Esophagus muscularis mucosa (tissue), 3 donors: ENCODE data around the gene CNP.

Experiments
- POLR2A ChIP-seq: fragments of 450-650 bp; IDR thresholded peaks from one replicate; pipeline ENCODE4 v1.6.1; 2017; ENCODE audit warnings: antibody characterized with exemption, moderate library complexity, mild to moderate bottlenecking, low read depth
- POLR2AphosphoS5 ChIP-seq, 2 donors: sonication (generic); formaldehyde crosslinking; IDR thresholded peaks; one replicate each; pipeline ENCODE4 v1.6.1; 2017; ENCODE audit warnings: antibody characterized with exemption in 2 of 2
- TF ChIP-seq, protein P1 (sequence below), 3 experiments: fragments of 200-600 bp in 2 of 3; fragments of 450-650 bp in 1 of 3; sonication (generic) in 2 of 3; IDR thresholded peaks; one replicate each; pipeline ENCODE4 v1.5.1; 2017 to 2019; ENCODE audit warnings: antibody characterized with exemption in 3 of 3, mild to moderate bottlenecking in 2 of 3, moderate library complexity in 1 of 3

DNA sequence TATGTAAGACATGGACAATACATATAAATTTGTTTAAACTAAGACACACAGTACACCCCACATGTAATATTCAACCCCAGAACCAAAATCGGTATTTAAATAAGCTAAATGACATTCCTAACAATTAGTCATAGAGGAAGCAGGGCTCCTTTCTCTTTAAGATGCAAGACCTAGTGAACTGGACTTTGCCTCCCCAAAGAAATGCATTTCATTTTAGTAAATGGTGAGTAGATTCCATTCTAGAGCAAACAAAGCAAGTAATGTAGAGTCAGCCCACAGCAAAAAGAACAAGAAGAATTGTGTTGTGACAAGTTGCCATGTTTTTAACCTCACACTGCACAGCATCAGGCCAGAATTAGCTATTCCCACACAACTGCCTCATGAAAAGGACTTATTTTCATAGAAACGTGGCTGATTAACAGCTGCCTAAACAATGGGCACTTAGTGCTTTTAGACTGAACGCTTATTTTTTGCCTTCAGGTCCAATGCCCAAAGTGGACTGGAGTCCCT, 36.3 kb downstream of the CNP start:
- TF ChIP-seq, protein P1, sequence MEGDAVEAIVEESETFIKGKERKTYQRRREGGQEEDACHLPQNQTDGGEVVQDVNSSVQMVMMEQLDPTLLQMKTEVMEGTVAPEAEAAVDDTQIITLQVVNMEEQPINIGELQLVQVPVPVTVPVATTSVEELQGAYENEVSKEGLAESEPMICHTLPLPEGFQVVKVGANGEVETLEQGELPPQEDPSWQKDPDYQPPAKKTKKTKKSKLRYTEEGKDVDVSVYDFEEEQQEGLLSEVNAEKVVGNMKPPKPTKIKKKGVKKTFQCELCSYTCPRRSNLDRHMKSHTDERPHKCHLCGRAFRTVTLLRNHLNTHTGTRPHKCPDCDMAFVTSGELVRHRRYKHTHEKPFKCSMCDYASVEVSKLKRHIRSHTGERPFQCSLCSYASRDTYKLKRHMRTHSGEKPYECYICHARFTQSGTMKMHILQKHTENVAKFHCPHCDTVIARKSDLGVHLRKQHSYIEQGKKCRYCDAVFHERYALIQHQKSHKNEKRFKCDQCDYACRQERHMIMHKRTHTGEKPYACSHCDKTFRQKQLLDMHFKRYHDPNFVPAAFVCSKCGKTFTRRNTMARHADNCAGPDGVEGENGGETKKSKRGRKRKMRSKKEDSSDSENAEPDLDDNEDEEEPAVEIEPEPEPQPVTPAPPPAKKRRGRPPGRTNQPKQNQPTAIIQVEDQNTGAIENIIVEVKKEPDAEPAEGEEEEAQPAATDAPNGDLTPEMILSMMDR (IDR thresholded peaks at IDR 0.05) = no peak
- TF ChIP-seq POLR2A (no peak), POLR2AphosphoS5 (IDR thresholded peaks at IDR 0.05) (no peak)
